HG03066 (cell line): Measurements from ENCODE around the gene CITED4.
"Not testable (repeated sequence)": the region's sequence is repeated elsewhere in the genome, so short reads cannot be mapped to it uniquely, and the experiment has no call there.

Source experiments
- ATAC-seq: cut with Tn5 transposase; IDR thresholded peaks from one replicate; pipeline ENCODE4 v1.9.1; 2021; ENCODE audit warnings: low read depth; ENCODE audit not compliant: unreplicated experiment

The CITED4 gene, protein sequence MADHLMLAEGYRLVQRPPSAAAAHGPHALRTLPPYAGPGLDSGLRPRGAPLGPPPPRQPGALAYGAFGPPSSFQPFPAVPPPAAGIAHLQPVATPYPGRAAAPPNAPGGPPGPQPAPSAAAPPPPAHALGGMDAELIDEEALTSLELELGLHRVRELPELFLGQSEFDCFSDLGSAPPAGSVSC

DNA sequence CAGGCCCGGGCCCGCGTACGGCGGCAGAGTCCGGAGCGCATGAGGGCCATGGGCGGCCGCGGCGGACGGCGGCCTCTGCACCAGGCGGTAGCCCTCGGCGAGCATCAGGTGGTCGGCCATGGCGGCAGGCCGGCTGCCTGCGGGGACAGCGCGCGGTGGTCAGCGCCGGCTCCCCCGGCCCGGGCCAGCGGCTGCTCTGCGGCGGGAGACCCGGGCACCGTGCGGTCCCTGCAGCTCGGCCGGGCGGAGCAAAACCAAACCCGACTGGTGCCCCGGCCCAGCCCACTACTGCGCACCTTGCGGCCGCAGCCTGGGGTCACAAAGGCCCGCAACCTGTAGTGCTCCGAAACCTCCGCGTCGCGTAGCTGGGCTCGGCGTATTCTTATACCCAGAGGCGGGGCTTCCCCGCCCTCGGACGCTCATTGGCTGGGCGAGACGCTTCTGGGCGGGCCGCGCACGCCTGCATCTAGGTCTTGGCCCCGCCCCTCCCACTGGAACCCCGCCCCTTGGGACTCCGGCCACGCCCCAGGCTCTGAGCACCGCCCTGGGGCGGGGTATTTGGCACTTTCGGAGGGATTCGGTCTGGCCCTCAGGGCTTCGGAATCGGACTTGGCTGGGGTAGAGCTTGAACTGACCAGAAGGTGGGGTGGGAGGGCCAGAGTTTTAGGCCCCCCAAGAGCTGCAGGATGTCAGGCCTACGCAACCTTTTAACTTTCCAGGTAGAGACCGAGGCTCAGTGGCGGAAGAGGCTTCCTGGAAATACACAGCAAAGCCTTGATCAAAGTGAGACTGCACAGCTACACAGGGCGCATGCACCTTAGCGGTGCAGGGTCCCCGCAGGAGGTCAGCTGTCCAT is at the start of gene CITED4:
TSS of gene CITED4 (minus strand) at position 356 of the 856 bp plus-strand sequence. CDS start at position 120, 236 bp downstream.
- ATAC-seq = peak; percentile 96

DNA sequence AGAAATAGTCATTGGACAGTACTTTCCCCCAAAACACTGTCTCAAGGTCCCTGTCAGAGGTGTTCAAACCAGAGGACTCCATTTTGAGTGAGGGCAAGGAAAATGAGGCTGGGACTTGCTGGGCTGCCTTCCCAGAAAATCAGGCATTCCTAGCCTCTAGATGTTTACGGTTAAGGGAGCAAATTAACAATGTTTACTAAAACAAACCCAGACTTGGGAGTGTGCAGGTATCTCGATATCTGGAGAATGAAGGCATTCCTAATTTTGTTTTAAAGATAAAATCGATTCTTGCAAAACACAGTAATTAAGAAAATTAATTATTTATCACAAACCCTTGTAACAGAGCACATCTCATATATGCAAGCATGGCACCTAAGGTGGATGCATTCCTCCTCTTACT is 48.9 kb upstream of the CITED4 start:
- ATAC-seq = no peak

DNA sequence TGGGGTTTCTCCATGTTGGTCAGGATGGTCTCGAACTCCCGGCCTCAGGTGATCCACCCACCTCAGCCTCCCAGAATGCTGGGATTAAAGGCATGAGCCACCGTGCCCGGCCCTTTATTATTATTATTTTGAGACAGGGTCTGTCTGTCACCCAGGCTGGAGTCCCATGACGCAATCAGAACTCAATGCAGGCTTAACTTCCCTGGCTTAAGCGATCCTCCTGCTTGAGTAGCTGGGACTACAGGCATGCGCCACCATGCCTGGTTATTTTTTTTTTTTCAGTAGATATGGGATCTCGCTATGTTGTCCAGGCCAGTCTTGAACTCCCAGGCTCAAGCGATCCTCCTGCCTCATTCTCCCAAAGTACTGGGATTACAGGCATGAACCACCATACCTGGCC is 47.1 kb upstream of the CITED4 start:
- no peak for ATAC-seq

DNA sequence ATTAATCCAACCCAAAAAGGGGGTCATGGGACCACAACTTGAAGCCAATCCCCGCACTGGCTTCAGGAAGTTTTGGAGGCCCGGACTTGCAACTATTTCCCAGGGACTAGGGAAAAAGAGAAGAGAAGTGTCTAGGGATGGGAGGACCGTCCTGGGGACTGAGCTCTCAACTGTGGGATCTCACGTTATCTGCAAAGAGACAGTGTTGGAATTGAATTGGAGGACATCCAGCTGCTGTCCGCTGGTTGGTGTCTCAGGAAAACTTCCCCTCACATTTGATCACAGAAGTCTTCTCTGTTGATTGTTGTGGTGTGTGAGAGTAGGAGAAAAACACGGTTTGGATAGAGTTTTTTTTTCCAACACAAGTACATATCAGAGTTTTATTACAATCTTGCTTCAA is 46.2 kb upstream of the CITED4 start:
- ATAC-seq = no peak

DNA sequence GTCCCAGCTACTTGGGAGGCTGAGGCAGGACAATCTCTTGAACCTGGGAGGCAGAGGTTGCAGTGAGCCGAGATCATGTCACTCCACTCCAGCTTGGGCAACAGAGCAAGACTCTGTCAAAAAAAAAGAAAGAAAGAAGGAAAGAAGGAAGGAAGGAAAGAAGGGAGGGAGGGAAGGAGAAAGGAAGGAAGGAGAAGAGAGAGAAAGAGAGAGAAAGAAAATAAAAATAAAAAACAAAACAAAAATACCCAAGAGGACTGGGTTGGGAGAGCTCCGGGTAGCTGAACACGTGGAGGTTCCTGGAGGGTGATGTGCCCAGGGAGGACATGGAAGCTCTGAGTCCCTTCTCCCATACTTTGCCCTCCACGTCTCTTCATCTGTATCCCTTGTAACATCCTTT is 45.7 kb upstream of the CITED4 start:
- ATAC-seq = no peak

DNA sequence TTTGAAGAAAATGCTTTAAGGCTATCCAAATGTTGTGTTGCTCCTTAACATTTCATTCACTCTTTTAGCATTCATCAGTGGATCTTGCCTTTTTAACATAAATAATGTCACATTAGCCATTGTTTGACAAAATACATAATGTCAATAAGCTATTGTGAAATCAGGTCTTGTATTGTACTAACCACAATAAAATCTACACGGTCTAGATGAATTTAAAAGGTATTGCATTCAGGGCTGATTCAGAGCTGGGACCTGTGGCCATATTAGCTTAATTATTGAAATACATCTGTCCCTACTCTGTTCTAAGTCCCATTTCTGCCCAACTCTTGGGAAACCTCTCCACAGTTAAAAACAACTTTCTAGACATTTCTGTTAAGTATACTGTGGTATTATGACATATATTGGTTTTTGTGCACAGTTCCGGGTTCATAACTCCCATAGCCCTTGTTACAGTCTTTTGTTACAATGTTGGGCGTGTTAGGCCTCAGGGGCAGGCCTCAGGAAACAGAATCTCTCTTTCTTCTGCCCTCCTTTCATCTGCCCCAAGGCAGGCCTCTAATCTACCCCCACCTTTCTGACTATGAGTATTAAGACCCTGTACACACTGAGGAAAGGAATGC is 44.7 kb upstream of the CITED4 start:
- no peak for ATAC-seq

DNA sequence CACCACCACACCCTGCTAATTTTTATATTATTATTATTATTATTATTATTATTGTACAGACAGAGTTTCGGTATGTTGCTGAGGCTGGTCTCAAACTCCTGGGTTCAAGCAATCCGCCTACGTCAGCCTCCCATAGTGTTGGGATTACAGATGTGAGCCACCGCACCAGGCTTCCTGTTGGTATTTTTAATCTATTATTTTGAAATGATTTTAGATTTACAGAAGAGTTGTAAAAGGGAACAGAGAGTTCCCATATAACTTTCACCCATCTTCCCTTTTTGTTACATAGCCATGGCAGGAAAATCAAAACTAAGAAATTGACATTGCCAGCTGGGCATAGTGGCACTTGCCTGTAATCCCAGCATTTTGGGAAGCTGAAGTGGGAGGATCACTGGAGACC is 42.9 kb upstream of the CITED4 start:
- no peak for ATAC-seq

DNA sequence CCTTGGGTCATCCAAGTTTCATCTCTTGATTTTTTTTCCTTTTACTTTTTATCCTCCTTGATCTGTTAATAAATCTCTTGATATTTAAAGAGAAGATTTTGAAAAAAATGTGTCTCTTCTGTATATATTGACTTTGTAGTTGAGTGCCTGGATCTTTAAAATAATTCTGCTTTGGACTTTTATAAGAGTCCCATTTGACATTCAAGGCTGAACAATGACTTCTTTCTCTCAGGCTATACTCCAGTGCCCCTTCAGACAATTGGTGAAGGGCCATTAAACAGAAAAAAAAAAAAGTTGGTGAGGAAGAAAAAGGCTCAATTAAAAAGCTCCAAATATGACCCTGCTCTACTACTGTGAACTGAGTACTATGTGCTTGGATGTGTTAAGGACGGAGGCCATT is 40.9 kb upstream of the CITED4 start:
- ATAC-seq = no peak

DNA sequence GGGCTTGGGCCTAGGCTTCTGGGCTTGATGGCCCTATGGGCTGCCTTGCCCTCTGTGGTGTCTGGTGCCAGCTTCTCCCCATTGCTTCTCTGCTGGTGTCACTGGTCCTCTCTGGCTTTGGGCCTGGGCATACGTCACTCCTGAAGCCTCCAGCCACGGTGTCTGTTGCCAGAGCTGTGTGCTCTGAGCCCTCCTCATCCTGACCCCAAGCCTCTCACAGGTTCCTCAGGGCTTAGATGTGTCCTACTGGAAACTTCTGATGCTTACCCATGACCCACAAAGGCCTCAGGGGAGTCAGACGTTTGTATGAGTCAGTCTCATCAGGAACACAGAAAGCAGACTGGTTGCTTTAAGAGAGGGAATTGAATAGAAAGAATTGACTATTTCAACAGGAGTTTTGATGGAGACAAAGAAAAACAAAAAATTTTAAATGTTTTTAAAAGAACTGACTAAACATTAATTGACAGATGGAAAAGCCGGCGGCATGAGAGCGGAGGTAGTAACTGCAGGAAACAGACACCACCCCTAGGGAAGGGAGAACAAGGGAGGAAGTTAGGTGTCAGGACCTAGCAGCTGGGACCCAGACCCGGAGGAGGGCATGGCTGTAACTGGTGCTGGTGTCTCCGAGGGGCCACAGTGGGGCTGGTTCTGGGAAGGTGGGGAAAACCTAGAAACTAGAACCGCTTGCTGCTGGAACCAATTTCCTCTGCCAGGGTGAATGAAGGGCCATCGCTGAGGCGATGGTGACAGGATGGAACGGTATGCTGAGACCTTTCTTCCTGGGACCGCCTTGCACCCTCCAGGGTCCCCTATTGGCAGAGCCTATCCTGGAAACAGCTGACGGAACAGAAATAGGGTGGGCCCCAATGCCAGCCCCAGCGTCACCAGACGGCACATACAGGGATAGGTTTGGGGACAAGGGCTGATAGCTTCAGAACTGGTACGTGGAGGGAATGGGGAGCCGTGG is 40.0 kb upstream of the CITED4 start:
- no peak for ATAC-seq

DNA sequence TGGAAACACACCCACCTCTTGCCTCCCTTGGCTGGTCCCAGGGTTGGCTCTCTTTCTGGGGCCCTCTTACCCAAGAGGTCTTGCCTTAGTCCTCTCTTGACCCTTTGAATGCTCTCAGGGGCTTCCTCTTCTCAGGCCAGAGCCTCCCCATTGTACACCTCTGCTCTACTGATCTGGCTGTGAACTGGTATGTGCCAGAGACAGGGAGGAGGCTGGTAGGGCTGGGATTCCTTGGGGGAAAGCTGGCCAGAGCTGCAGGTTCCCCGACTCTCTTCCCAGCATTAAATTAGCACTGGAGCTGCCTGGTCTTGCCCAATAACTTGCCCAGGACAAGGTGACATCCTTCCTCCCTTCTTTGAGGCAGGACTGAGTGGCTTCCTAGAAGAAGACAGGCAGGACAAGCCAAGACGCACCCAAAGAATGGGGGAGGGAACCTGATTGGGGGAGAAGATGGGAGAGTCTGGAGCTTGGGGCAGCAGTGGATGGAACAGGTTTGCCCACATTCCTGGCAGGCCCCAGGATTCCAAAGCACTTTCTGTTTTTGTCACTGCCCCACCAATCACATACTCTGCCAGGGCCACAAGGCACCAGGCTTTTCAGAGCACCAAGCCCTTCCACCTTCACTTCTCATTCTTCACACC is 37.2 kb upstream of the CITED4 start:
- no peak for ATAC-seq

DNA sequence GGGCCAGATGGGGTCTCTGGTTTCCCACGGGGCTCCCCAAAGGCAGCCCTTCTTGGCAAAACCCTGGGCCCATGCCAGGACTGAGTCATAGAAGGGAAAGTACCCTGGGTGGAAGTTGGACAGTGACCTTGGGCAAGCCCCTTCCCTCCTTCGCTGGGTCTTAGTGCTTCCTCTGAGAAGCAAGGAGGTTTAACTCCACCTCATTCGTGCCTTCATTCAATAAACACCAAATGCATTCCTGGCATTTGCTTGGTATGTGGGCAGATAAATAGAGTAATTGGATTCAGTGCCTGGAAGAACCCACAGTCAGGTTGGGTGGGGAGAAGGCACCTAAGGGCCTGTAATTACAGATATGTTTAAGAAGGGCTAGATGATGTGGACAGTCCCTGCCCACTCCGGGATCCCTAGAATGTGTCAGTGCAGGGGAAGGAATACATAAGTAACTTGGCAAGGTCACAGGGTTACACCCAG is 36.3 kb upstream of the CITED4 start:
- no peak for ATAC-seq

DNA sequence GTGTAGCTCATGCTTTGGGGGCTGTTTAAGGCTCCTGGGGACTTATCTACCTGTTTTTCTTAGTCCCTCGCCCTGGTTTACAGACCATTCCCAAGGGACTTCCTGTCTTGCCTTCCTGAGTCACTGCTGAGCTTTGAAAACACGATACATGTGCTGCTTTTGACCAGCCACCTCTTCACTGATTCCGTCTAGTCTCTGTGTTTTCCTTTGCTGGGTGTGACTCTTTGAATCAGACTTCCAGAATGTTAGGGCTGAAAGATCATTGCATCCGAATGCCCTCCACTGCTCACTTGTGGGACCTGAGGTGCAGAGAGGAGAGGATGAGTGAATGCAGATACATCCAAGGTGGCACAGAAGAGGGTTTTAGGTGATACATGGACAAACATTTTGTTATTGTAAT is 35.4 kb upstream of the CITED4 start:
- ATAC-seq = no peak

DNA sequence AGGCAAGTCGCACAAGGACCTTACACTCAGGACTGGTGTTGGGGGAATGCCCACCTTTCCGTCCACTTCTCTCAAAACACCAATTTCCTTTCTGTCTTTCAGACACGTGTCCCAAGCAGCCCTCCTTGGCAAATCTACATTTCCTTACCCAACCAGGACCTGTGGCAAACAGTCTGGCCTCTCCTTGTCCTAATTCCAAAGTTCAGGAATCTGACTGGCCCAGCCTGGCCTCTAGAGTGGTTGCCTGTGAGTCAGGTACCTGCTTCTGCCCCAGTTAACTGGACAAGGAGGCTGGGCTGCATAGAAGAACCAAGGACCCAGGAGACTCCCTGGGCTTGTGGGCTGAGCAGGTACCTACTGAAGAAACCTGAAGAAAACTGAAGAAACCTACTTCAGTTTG is 34.3 kb upstream of the CITED4 start:
- no peak for ATAC-seq

DNA sequence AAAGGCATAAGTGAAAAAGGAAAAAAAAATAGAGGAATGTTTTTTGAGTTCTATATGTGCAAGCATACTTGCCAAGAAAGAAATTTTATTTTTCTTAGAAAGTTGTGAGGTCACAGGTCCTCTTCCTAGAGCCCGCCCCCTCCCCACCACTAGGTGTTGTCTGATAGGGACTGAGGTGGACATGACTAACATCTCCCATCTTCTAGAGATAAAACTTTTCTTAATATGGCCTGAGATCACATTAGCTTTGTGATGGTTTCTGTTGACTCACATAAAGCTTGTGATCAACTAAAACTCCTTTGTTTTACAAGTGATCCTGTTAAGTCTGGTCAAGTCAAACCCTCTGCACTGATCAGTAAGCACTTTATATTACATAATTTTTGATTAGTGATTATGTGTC is 33.4 kb upstream of the CITED4 start:
- no peak for ATAC-seq

DNA sequence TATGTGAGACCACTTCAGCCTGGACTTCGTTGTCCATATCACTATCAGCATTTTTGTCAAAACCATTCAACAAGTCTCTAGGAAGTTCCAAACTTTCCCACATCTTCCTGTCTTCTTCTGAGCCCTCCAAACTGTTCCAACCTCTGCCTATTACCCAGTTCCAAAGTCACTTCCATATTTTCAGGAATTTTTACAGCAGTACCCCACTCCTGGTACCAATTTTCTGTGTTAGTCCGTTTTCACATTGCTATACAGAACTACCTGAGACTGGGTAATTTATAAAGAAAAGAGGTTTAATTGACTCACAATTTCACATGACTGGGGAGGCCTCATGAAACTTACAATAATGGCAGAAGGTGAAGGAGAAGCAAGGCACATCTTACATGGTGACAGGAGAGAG is 32.7 kb upstream of the CITED4 start:
- ATAC-seq = not testable (repeated sequence)

DNA sequence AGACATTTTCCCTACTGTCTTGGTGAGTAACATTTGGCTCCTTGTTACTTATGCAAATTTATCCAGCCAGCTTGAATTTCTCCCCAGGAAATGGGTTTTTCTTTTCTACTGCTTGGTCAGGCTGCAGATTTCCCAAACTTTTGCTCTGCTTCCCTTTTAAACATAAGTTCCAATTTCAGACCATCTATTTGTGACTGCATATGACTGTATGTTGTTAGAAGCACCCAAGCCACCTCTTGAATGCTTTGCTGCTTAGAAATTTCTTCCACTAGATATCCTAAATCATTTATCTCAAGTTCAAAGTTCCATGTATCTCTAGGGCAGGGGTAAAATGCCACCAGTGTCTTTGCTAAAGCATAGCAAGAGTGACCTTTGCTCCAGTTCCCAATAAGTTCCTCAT is 32.3 kb upstream of the CITED4 start:
- ATAC-seq = no peak

DNA sequence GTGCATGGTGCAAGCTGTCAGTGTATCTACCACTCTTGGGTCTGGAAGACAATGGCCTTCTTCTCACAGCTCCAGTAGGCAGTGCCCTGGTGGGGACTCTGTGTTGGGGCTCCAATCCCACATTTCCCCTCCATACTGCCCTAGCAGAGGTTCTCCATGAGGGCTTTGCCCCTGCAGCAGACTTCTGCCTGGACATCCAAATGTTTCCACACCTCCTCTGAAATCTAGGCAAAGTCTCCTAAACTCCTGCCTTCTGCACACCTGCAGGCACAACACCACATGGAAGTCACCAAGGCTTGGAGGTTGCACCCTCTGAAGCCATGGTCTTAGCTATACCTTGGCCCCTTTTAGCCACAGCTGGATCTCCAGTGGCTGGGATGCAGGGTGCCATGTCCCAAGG is 31.8 kb upstream of the CITED4 start:
- no peak for ATAC-seq

DNA sequence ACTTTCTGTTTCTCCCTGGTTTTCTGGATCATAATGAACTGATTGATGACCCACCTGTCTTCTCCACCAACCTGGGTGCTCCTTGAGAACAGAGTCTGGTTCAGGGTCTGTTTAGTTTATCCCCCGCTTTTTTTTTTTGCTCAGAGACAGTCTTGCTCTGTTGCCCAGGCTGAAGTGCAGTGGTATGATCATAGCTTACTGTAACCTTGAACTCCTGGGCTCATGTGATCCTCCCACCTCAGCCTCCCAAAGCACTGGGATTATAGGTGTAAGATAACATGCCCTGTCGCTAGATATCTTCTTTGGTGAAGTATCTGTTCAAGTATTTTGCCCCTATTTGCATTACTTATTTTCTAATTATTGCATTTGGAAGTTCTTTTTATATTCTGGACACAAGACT is 30.2 kb upstream of the CITED4 start:
- no peak for ATAC-seq

DNA sequence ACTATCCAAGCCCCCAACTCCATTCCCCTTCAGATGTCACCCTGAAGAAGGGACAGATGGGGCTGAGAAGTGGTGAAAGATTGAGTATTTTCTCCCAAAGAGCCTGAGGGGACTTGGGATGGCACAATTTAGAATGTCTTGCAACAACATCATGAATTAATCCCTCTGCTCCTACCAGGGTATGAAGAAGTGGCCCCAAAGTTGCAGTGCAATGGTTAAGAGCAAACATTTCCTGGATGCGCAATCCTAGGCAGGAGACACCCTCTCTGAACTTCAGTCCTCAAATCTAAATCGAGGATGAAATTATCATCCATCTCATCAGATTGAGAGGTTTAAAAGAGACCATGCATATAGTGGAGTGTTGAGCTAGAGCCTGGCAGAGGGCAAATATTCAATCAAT is 28.6 kb upstream of the CITED4 start:
- no peak for ATAC-seq

DNA sequence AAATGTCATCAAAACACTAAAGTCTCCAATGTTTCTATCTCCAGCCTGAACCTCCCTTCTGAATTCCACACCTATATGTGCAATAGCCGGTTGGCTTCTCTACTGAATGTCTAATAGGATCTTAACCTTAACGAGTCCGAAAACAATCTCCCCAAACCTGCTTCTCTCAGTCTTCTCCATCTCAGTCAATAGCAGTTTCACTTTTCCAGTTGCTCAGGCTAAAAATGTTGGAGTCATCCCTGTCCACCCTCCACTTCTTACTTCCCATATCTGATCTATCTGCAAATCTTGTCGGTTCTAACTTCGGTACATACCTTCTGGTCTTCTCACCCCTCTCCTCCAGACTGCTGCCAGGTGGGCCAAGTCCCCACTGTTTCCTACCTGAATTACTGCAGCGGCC is 25.5 kb upstream of the CITED4 start:
- ATAC-seq = no peak
